ENCODE data around the gene JPH2. TPM values are rescaled to one million over a fixed set of nuclear protein-coding genes. Genes with fewer than 3 reads are reported as not detected.
A peak's percentile ranks its signal among the peaks of the same experiment; 100 is the strongest.

The JPH2 gene
- total and polyA plus RNA-seq, 2 donors from 2014 or later, result 2.5 to 11.4 TPM

DNA sequence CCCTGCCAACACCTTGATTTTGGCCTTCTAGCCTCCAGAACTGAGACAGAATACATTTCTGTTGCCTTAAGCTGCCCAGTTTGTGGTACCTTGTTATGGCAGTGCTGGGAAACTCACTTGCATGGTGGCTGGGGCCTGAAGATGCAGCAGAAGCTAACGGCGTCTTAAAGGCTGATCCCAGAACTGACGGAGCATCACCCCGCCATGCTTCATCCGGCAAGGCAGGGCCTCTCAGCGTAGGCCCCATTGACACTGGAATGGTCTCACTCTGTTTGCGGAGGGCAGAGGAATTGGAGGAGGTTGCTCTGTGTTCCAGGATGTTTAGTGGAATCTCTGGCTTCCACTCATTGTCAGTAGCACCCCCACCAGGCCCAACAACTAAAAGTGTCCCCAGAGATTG lies 102.1 kb downstream of the JPH2 start:
- Histone ChIP-seq H3K9me3 (ENCODE audit: control insufficient read depth in 2 of 3, insufficient read depth in 1 of 3, low read length in 3 of 3) (no peaks in the 10 kb centered on the region), H3K27me3 (ENCODE audit: control insufficient read depth, insufficient read depth, low read length) (peaks cover 2% of the 10 kb centered on the region), H3K36me3 (ENCODE audit: control insufficient read depth in 2 of 3, insufficient read depth in 3 of 3, low read length in 3 of 3) (no peaks in the 10 kb centered on the region), H3K9ac (ENCODE audit: low read length in 3 of 3) (no peak overlapping the region), H3K27ac (ENCODE audit: low read depth in 2 of 2, low read length in 2 of 2) (no peak overlapping the region), H3K4me3 (ENCODE audit: low read length in 3 of 3) (no peak overlapping the region), H3K4me1 (ENCODE audit: control insufficient read depth in 2 of 3, insufficient read depth in 2 of 3, low read depth in 1 of 3, low read length in 3 of 3) (peaks cover 0 to 6% (median 0%) of the 10 kb centered on the region in 3 donors)
- no peak for FAIRE-seq
- DNase-seq, result peak in 1 of 5 donors; percentile 31
- intact Hi-C loops (cut with DNase I), result no loop called here
- TF ChIP-seq, protein P1, sequence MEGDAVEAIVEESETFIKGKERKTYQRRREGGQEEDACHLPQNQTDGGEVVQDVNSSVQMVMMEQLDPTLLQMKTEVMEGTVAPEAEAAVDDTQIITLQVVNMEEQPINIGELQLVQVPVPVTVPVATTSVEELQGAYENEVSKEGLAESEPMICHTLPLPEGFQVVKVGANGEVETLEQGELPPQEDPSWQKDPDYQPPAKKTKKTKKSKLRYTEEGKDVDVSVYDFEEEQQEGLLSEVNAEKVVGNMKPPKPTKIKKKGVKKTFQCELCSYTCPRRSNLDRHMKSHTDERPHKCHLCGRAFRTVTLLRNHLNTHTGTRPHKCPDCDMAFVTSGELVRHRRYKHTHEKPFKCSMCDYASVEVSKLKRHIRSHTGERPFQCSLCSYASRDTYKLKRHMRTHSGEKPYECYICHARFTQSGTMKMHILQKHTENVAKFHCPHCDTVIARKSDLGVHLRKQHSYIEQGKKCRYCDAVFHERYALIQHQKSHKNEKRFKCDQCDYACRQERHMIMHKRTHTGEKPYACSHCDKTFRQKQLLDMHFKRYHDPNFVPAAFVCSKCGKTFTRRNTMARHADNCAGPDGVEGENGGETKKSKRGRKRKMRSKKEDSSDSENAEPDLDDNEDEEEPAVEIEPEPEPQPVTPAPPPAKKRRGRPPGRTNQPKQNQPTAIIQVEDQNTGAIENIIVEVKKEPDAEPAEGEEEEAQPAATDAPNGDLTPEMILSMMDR (IDR thresholded peaks at IDR 0.05; ENCODE audit: borderline replicate concordance, extremely low read depth, insufficient read depth), result no peak

DNA sequence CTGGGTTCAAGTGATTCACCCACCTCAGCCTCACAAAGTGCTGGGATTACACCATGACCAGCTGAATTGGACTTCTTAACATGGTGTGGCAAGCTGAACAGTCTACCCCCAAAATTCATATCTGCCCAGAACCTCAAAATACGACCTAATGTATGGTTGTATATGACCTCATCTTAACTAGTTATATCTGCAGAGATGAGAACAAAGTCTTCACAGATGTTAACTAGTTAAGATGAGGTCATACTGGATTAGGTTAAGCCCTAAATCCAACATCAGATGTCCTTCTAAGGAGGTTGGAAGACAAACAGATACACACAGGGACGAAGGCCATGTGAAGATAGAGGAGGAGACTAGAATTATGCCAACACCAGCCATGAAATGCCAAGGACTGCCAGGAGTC lies 102.5 kb downstream of the JPH2 start:
- H3K4me1 ChIP-seq (ENCODE audit: control insufficient read depth in 2 of 3, insufficient read depth in 2 of 3, low read depth in 1 of 3, low read length in 3 of 3), result peaks cover 0 to 5% (median 0%) of the 10 kb centered on the region in 3 donors
- H3K9me3 ChIP-seq (ENCODE audit: control insufficient read depth in 2 of 3, insufficient read depth in 1 of 3, low read length in 3 of 3), result no peaks in the 10 kb centered on the region
- TF ChIP-seq, protein P1 (IDR thresholded peaks at IDR 0.05; ENCODE audit: borderline replicate concordance, extremely low read depth, insufficient read depth), result no peak
- DNase-seq, result no peak
- intact Hi-C loops (cut with DNase I), result no loop called here
- no peaks in the 10 kb centered on the region for H3K36me3 ChIP-seq (ENCODE audit: control insufficient read depth in 2 of 3, insufficient read depth in 3 of 3, low read length in 3 of 3)
- no peak overlapping the region for H3K9ac ChIP-seq (ENCODE audit: low read length in 3 of 3)
- no peak overlapping the region for H3K27ac ChIP-seq (ENCODE audit: low read depth in 2 of 2, low read length in 2 of 2)
- no peak for FAIRE-seq
- H3K4me3 ChIP-seq (ENCODE audit: low read length in 3 of 3), result no peak overlapping the region
- peaks cover 2% of the 10 kb centered on the region for H3K27me3 ChIP-seq (ENCODE audit: control insufficient read depth, insufficient read depth, low read length)

DNA sequence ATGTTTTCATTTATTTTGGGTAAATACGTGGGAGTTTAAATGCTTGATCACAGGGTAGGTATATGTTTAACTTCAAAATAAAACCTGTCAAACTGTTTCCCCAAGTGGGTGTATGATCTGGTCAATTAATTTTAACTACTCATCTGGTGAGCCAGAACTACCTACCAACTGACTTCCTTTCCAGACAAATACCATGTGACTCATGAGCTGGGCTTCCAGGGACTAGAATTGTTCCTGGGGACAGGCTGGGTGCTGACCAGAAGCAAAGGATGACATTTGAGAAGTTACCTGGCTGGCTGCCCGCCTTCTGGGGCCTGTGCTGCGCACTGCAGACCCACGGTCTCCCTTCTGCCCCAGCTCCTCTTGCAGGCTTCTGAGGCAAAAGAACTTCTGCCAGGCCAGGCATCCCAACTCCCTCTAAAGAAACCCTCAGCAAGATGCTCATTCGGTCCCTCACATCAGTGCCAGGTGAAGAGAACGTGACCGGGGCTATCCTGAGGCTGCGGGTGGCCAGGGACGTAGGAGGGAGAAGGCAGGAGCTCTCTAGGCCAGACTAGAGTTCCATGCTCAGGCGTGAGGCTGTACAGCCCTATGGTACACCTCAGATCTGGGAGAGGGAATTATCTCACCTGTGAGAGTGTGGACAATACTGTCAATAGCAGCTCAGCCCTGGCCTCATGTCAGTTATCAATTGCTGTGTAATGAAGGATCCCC lies 103.6 kb downstream of the JPH2 start:
- no peak for FAIRE-seq
- H3K36me3 ChIP-seq (ENCODE audit: control insufficient read depth in 2 of 3, insufficient read depth in 3 of 3, low read length in 3 of 3), result no peaks in the 10 kb centered on the region
- peak overlapping the region in 1 of 2 donors; percentile 23 for H3K27ac ChIP-seq (ENCODE audit: low read depth in 2 of 2, low read length in 2 of 2)
- intact Hi-C loops (cut with DNase I), result no loop called here
- H3K27me3 ChIP-seq (ENCODE audit: control insufficient read depth, insufficient read depth, low read length), result peaks cover 2% of the 10 kb centered on the region
- peaks cover 0 to 5% (median 0%) of the 10 kb centered on the region in 3 donors for H3K4me1 ChIP-seq (ENCODE audit: control insufficient read depth in 2 of 3, insufficient read depth in 2 of 3, low read depth in 1 of 3, low read length in 3 of 3)
- DNase-seq, result peak in 4 of 5 donors; percentile 44 to 76 (median 65)
- no peak overlapping the region for H3K4me3 ChIP-seq (ENCODE audit: low read length in 3 of 3)
- no peaks in the 10 kb centered on the region for H3K9me3 ChIP-seq (ENCODE audit: control insufficient read depth in 2 of 3, insufficient read depth in 1 of 3, low read length in 3 of 3)
- TF ChIP-seq, protein P1 (IDR thresholded peaks at IDR 0.05; ENCODE audit: borderline replicate concordance, extremely low read depth, insufficient read depth), result no peak
- no peak overlapping the region for H3K9ac ChIP-seq (ENCODE audit: low read length in 3 of 3)

Data from kidney (tissue), 14 donors.